GM23248 (cell line): ENCODE data around the gene LRCOL1. TPM values are rescaled to one million over a fixed set of nuclear protein-coding genes. Genes with fewer than 3 reads are reported as not detected.

Experiments
- DNase-seq: peaks from one replicate; pipeline ENCODE4 v3.0.0-alpha.2; 2015
- H2AFZ ChIP-seq: fragments of 200-600 bp; sonication (generic); 2 replicates; pipeline ENCODE4 v1.6.1; 2016; ENCODE audit warnings: antibody characterized with exemption
- H3F3A ChIP-seq: fragments of 200-600 bp; sonication (generic); 2 replicates; pipeline ENCODE4 v1.6.1; 2016; ENCODE audit warnings: mild to moderate bottlenecking, antibody characterized with exemption, mixed run types; ENCODE audit not compliant: insufficient read depth
- H3K27ac ChIP-seq: fragments of 200-600 bp; sonication (generic); 2 replicates; pipeline ENCODE4 v1.5.1; 2016; ENCODE audit warnings: mild to moderate bottlenecking
- H3K27me3 ChIP-seq: fragments of 200-600 bp; sonication (generic); replicated peaks from 2 replicates; pipeline ENCODE4 v1.6.1; 2016; ENCODE audit warnings: mild to moderate bottlenecking; ENCODE audit not compliant: insufficient read depth
- H3K36me3 ChIP-seq: fragments of 200-600 bp; sonication (generic); 2 replicates; pipeline ENCODE4 v1.6.1; 2016; ENCODE audit warnings: low read depth, mild to moderate bottlenecking
- H3K4me1 ChIP-seq: fragments of 200-600 bp; sonication (generic); 2 replicates; pipeline ENCODE4 v1.6.1; 2016; ENCODE audit warnings: mild to moderate bottlenecking; ENCODE audit not compliant: insufficient read depth
- H3K4me2 ChIP-seq: fragments of 200-600 bp; sonication (generic); one replicate; pipeline ENCODE4 v1.6.1; 2016; ENCODE audit warnings: mild to moderate bottlenecking; ENCODE audit not compliant: unreplicated experiment
- H3K4me3 ChIP-seq: fragments of 200-600 bp; sonication (generic); 2 replicates; pipeline ENCODE4 v1.5.1; 2016; ENCODE audit warnings: mild to moderate bottlenecking
- H3K79me2 ChIP-seq: fragments of 200-600 bp; sonication (generic); 2 replicates; pipeline ENCODE4 v1.6.1; 2016; ENCODE audit warnings: mild to moderate bottlenecking; ENCODE audit not compliant: insufficient read depth
- H3K9ac ChIP-seq: fragments of 200-600 bp; sonication (generic); 2 replicates; pipeline ENCODE4 v1.6.1; 2016; ENCODE audit warnings: mild to moderate bottlenecking
- H3K9me2 ChIP-seq: fragments of 200-600 bp; sonication (generic); 2 replicates; pipeline ENCODE4 v1.6.1; 2016; ENCODE audit warnings: mixed run types, mild to moderate bottlenecking, moderate library complexity; ENCODE audit not compliant: insufficient read depth
- H3K9me3 ChIP-seq: fragments of 200-600 bp; sonication (generic); one replicate; pipeline ENCODE4 v1.6.1; 2017; ENCODE audit warnings: low read depth
- H4K20me1 ChIP-seq: fragments of 200-600 bp; sonication (generic); 2 replicates; pipeline ENCODE4 v1.6.0; 2016; ENCODE audit not compliant: insufficient read depth
- EZH2 ChIP-seq: fragments of 200-600 bp; sonication (generic); IDR thresholded peaks from 2 replicates; pipeline ENCODE4 v1.6.1; 2018; ENCODE audit warnings: antibody characterized with exemption, mild to moderate bottlenecking; ENCODE audit not compliant: insufficient read depth, poor library complexity, severe bottlenecking
- EZH2phosphoT487 ChIP-seq: fragments of 200-600 bp; sonication (generic); IDR thresholded peaks from 2 replicates; pipeline ENCODE4 v1.6.1; 2018; ENCODE audit warnings: antibody characterized with exemption, moderate library complexity, mild to moderate bottlenecking, low read depth; ENCODE audit not compliant: insufficient read depth
- WGBS, 2 experiments: methylation state at CpG; one replicate each; pipeline ENCODE4 v1.1.6; 2015 to 2017; ENCODE audit warnings: low lambda C conversion rate in 2 of 2, low coverage in 1 of 2; ENCODE audit errors: missing lambda C conversion rate in 2 of 2; 5-methylcytosine and 5-hydroxymethylcytosine counted together
- in situ Hi-C: fragments of 300-500 bp; cut with MboI; formaldehyde crosslinking; loops from 2 replicates; pipeline ENCODE4 v1.15.0; 2020
- polyA plus RNA-seq: library from polyadenylated mRNA; unstranded; fragments of >200 nt; fragmentation: Nextera tagmentation; extraction: Ambion mirVana; gene quantifications from 2 replicates; pipeline ENCODE4 v1.2.1, GENCODE V29; 2016
- total RNA-seq: library from RNA; depleted of rRNA; stranded (reverse); fragments of >200 nt; shearing (Covaris generic); gene quantifications from 2 replicates; pipeline ENCODE4 v1.2.3, GENCODE V29; 2014

Gene LRCOL1
- total and polyA plus RNA-seq, 2 experiments from 2014 or later: not detected

DNA sequence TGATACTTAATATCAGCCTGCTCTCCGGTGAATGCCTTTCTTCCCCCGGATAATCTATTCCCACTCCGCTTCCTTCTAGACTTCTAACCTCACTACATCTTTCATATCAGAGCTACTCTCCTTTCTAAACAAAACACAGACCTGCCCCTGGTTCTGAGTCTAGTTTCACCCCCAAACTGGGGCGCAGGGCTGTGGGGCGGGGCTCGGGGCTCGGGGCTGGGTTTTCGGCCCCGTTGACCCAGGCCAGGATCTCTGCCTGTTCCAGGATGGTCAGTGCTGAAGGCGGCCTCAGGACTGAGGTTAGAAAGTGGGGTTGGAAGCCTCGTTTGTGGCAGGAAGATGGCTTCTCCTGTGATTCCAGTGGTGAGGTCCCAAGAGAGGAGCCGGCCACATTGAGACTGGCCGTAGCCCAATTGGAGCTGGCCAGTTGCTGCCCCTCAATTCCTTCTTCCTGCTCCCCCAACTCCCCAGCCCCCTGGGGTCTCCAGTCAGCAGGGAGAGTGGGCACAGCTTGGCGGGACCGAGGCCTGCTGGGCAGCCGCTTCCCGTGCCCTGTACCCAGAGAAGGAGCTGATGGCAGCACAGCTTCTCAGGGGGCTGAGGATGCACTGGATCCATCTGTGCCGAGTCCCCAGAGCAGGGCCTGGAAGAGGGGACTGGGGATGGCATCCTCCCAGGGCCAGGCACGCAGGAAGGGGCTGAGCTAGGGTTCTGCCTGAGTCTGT is 52.9 kb downstream of the LRCOL1 start:
- Histone ChIP-seq H3K4me3 (no peak overlapping the region), H3K4me1 (0 out of 2 replicates have a peak, but pooled peaks cover 3% of the 10 kb centered on the region), H3F3A (no peaks in the 10 kb centered on the region), H3K9me3 (no peaks in the 10 kb centered on the region), H3K4me2 (no peak overlapping the region), H3K79me2 (no peaks in the 10 kb centered on the region), H3K27me3 (no peaks in the 10 kb centered on the region), H3K36me3 (no peaks in the 10 kb centered on the region), H3K9ac (no peak overlapping the region), H2AFZ (no peak overlapping the region), H3K9me2 (no peaks in the 10 kb centered on the region), H3K27ac (no peak overlapping the region), H4K20me1 (no peaks in the 10 kb centered on the region)
- in situ Hi-C loops: no loop called here
- DNase-seq: no peak
- 86 to 87% methylated on average over 17 to 19 of the region's 19 CpGs for WGBS, 2 experiments
- no peak for TF ChIP-seq EZH2phosphoT487
- no peak for TF ChIP-seq EZH2

DNA sequence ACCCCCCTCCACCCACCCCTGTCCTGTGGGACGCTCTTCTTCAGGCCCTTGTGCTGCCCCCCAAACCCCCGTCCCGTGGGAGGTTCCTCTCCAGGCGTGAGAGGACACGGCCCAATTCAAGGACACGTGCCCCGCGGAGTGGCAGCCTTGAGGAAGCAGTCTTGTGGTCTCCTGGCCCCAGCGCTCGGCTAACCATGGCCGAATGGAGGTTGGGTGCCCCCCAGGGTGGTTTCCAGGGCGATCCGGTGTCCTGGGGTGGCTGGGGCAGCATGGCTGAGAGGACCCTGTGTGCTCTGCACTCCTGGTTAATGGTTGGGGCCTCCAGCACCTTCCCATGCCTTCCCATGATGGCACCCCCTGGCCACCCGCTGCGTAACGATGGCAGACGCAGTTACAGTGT is 53.6 kb downstream of the LRCOL1 start:
- Histone ChIP-seq H3K79me2 (no peaks in the 10 kb centered on the region), H3K9ac (no peak overlapping the region), H3K4me3 (no peak overlapping the region), H2AFZ (no peak overlapping the region), H3K9me2 (no peaks in the 10 kb centered on the region), H3F3A (no peaks in the 10 kb centered on the region), H3K4me1 (0 out of 2 replicates have a peak, but pooled peaks cover 3% of the 10 kb centered on the region), H3K27me3 (no peaks in the 10 kb centered on the region), H3K9me3 (no peaks in the 10 kb centered on the region), H3K36me3 (no peaks in the 10 kb centered on the region), H3K4me2 (no peak overlapping the region), H4K20me1 (no peaks in the 10 kb centered on the region), H3K27ac (no peak overlapping the region)
- in situ Hi-C loops: no loop called here
- whole genome bisulfite sequencing, 2 experiments: 91 to 99% methylated on average over 14 to 17 of the region's 17 CpGs
- no peak for TF ChIP-seq EZH2phosphoT487
- TF ChIP-seq EZH2: no peak
- no peak for DNase-seq

DNA sequence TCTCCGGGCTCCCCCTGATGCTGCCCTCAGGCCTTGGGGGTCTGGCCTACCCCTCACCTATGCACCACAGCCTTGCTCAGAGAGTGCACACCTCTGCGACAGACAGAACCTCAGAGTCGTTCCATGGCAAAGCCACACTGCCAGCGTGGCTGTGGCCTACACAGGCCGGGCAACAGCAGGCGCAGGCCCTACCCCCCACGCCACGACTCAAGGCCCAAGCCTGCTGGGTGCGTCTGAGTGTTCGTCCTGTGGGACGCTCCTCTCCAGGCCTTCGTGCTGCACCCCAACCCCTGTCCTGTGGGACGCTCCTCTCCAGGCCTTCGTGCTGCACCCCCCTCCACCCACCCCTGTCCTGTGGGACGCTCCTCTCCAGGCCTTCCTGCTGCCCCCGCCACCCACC is 54.2 kb downstream of the LRCOL1 start:
- no peaks in the 10 kb centered on the region for H3K27me3 ChIP-seq
- H3K4me3 ChIP-seq: no peak overlapping the region
- in situ Hi-C loops: no loop called here
- H3K4me2 ChIP-seq: no peak overlapping the region
- no peaks in the 10 kb centered on the region for H3K36me3 ChIP-seq
- no peaks in the 10 kb centered on the region for H3F3A ChIP-seq
- H3K27ac ChIP-seq: no peak overlapping the region
- no peak for DNase-seq
- 0 out of 2 replicates have a peak, but pooled peaks cover 3% of the 10 kb centered on the region for H3K4me1 ChIP-seq
- no peaks in the 10 kb centered on the region for H3K79me2 ChIP-seq
- TF ChIP-seq EZH2: no peak
- no peak for TF ChIP-seq EZH2phosphoT487
- no peak overlapping the region for H2AFZ ChIP-seq
- H3K9me2 ChIP-seq: no peaks in the 10 kb centered on the region
- WGBS, 2 experiments: 88 to 90% methylated on average over 9 to 16 of the region's 16 CpGs
- no peaks in the 10 kb centered on the region for H3K9me3 ChIP-seq
- no peak overlapping the region for H3K9ac ChIP-seq
- H4K20me1 ChIP-seq: no peaks in the 10 kb centered on the region

DNA sequence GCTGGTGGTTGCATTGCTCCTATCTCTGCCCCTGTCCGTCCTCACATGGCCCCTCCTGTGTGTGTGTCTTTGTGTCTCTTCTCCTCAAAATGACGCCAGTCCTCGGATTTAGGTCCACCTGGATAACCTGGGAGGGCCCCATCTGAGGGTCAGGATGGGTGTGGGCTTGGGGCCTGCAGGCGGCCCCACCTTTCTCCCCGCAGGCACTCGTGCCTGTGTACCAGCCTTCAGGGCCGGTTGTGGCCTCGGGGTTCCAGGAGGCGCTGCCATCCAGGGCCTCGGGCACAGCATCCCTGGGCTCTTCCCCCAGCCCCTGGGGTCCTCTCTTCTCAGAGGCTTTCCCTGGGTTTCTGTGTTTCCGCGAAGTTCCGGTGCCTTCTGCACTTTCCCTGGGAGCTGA is 54.7 kb downstream of the LRCOL1 start:
- Histone ChIP-seq H3K79me2 (no peaks in the 10 kb centered on the region), H4K20me1 (no peaks in the 10 kb centered on the region), H3K36me3 (no peaks in the 10 kb centered on the region), H3F3A (no peaks in the 10 kb centered on the region), H3K4me2 (no peak overlapping the region), H2AFZ (no peak overlapping the region), H3K27ac (no peak overlapping the region), H3K9ac (no peak overlapping the region), H3K9me2 (no peaks in the 10 kb centered on the region), H3K4me1 (0 out of 2 replicates have a peak, but pooled peaks cover 3% of the 10 kb centered on the region), H3K9me3 (no peaks in the 10 kb centered on the region), H3K4me3 (no peak overlapping the region), H3K27me3 (no peaks in the 10 kb centered on the region)
- no peak for DNase-seq
- whole genome bisulfite sequencing, 2 experiments: 97 to 98% methylated on average over 13 of the region's 13 CpGs
- in situ Hi-C loops: no loop called here
- TF ChIP-seq EZH2phosphoT487 (no peak), EZH2 (no peak)
